ENCODE measurements around the gene B3GLCT. TPM values are rescaled to one million over a fixed set of nuclear protein-coding genes. Genes with fewer than 3 reads are reported as not detected.

The B3GLCT gene
- total and polyA plus RNA-seq, 10 donors = 2.0 to 9.2 (median 5.5) TPM

- WGBS, 5 donors = 75 to 87% (median 82%) methylated on average over 2 of the region's 2 CpGs
- Histone ChIP-seq H3K9me3 (no peaks in the 10 kb centered on the region), H3K27me3 (replicated peaks in 1 of 7) (no peaks in the 10 kb centered on the region), H3K36me3 (peaks cover 0 to 9% (median 0%) of the 10 kb centered on the region in 6 donors), H3K27ac (no peak overlapping the region), H3K4me1 (peaks cover 0 to 4% (median 0%) of the 10 kb centered on the region in 6 donors), H3K4me3 (no peak overlapping the region)
- no peak for TF ChIP-seq CTCF (IDR thresholded peaks at IDR 0.05 in 8 of 11, conservative IDR thresholded peaks at IDR 0.05 in 3 of 11)
- TF ChIP-seq POLR2A (IDR thresholded peaks at IDR 0.05) = no peak
- TF ChIP-seq POLR2AphosphoS5 (IDR thresholded peaks at IDR 0.05) = no peak
- intact Hi-C loops (cut with DNase I; ENCODE audit: low total_unique reads) = no loop called here
- DNase-seq = no peak
Measured at GRCh38 chr13:31242367-31242766, 42.6 kb downstream of the B3GLCT start.

- TF ChIP-seq POLR2A (IDR thresholded peaks at IDR 0.05) = no peak
- Histone ChIP-seq H3K4me3 (no peak overlapping the region), H3K27ac (no peak overlapping the region), H3K27me3 (replicated peaks in 1 of 7) (no peaks in the 10 kb centered on the region), H3K4me1 (peaks cover 0 to 4% (median 0%) of the 10 kb centered on the region in 6 donors), H3K9me3 (no peaks in the 10 kb centered on the region), H3K36me3 (peaks cover 0 to 14% (median 0%) of the 10 kb centered on the region in 6 donors)
- no peak for DNase-seq
- intact Hi-C loops (cut with DNase I; ENCODE audit: low total_unique reads) = no loop called here
- 75 to 95% (median 84%) methylated on average over 1 of the region's 1 CpG for WGBS, 5 donors
Measured at GRCh38 chr13:31242916-31243315, 43.1 kb downstream of the B3GLCT start.

- 91 to 100% (median 96%) methylated on average over 1 of the region's 1 CpG for WGBS, 5 donors
- Histone ChIP-seq H3K4me3 (no peak overlapping the region), H3K27me3 (replicated peaks in 1 of 7) (no peaks in the 10 kb centered on the region), H3K9me3 (no peaks in the 10 kb centered on the region), H3K4me1 (no peaks in the 10 kb centered on the region), H3K27ac (no peak overlapping the region), H3K36me3 (peaks cover 0 to 35% (median 2%) of the 10 kb centered on the region in 6 donors)
- intact Hi-C loops (cut with DNase I; ENCODE audit: low total_unique reads) = no loop called here
- DNase-seq = no peak
- TF ChIP-seq POLR2AphosphoS5 (IDR thresholded peaks at IDR 0.05) = no peak
- no peak for TF ChIP-seq POLR2A (IDR thresholded peaks at IDR 0.05)
- no peak for TF ChIP-seq CTCF (IDR thresholded peaks at IDR 0.05 in 8 of 11, conservative IDR thresholded peaks at IDR 0.05 in 3 of 11)
Measured at GRCh38 chr13:31245598-31246373, 46.0 kb downstream of the B3GLCT start.

- 87 to 96% (median 93%) methylated on average over 6 of the region's 6 CpGs for WGBS, 5 donors
- Histone ChIP-seq H3K9me3 (no peaks in the 10 kb centered on the region), H3K4me1 (no peaks in the 10 kb centered on the region), H3K36me3 (peaks cover 0 to 41% (median 2%) of the 10 kb centered on the region in 6 donors), H3K27ac (no peak overlapping the region), H3K4me3 (no peak overlapping the region), H3K27me3 (replicated peaks in 1 of 7) (no peaks in the 10 kb centered on the region)
- intact Hi-C loops (cut with DNase I; ENCODE audit: low total_unique reads) = no loop called here
- no peak for DNase-seq
- TF ChIP-seq CTCF (IDR thresholded peaks at IDR 0.05 in 8 of 11, conservative IDR thresholded peaks at IDR 0.05 in 3 of 11) = no peak
- TF ChIP-seq POLR2AphosphoS5 (IDR thresholded peaks at IDR 0.05) = no peak
- no peak for TF ChIP-seq POLR2A (IDR thresholded peaks at IDR 0.05)
Measured at GRCh38 chr13:31246918-31247317, 47.1 kb downstream of the B3GLCT start.

Data from spleen (tissue), 11 donors.